Bronchial epithelial cell (primary cell): Measurements from ENCODE around the gene KRT15. TPM values are rescaled to one million over a fixed set of nuclear protein-coding genes. Genes with fewer than 3 reads are reported as not detected.
A peak's percentile ranks its signal among the peaks of the same experiment; 100 is the strongest.

Experiments
- DNase-seq: peaks from one replicate; pipeline ENCODE4 v3.0.0-alpha.2; 2010; ENCODE audit warnings: low read depth
- FAIRE-seq: peaks from 2 replicates; lab custom pipeline; 2011; peaks lifted over from hg19 to GRCh38; lab: Jason Lieb, UNC
- H3K27me3 ChIP-seq: 2 replicates; pipeline ENCODE4 v1.5.1; 2011; ENCODE audit warnings: low read length; ENCODE audit not compliant: control insufficient read depth, insufficient read depth
- H3K36me3 ChIP-seq: 2 replicates; pipeline ENCODE4 v1.5.1; 2011; ENCODE audit warnings: low read length; ENCODE audit not compliant: control insufficient read depth, insufficient read depth
- H3K4me3 ChIP-seq: 2 replicates; pipeline ENCODE4 v1.5.1; 2011; ENCODE audit warnings: mild to moderate bottlenecking, low read depth, low read length, control low read depth
- CTCF ChIP-seq: IDR thresholded peaks from 2 replicates; pipeline ENCODE4 v1.5.1; 2011; ENCODE audit warnings: mild to moderate bottlenecking, moderate library complexity, low read length, control low read depth, inconsistent platforms; ENCODE audit not compliant: insufficient read depth, severe bottlenecking
- total RNA-seq: library from RNA; depleted of rRNA; stranded (reverse); fragments of >200 nt; gene quantifications from 2 replicates; pipeline ENCODE4 v1.2.1, GENCODE V29; 2014

The KRT15 gene
- 67.9 and 71.8 TPM in 2 replicates for total RNA-seq

- FAIRE-seq (peak; percentile 62), DNase-seq (peak; percentile 92)
- TF ChIP-seq CTCF: peak; percentile 25
- Histone ChIP-seq H3K36me3 (peaks cover 22% of the 10 kb centered on the region), H3K27me3 (no peaks in the 10 kb centered on the region), H3K4me3 (peak within 1 kb of the TSS; percentile 22)
Measured at GRCh38 chr17:41518789-41519449, at the start of gene KRT15. Gene KRT15, minus strand, starts transcription at chr17:41518890. Its CDS starts 63 bp downstream, at chr17:41518827.

GRCh38 chr17:41567317-41567716 lies 48.6 kb upstream of the KRT15 start:
- no peak overlapping the region for H3K4me3 ChIP-seq
- H3K36me3 ChIP-seq: no peaks in the 10 kb centered on the region
- DNase-seq (no peak), FAIRE-seq (peak; percentile 83)
- peaks cover 9% of the 10 kb centered on the region for H3K27me3 ChIP-seq
- no peak for TF ChIP-seq CTCF

GRCh38 chr17:41565338-41565737 lies 46.6 kb upstream of the KRT15 start:
- DNase-seq: no peak
- Histone ChIP-seq H3K36me3 (no peaks in the 10 kb centered on the region), H3K27me3 (peaks cover 10% of the 10 kb centered on the region), H3K4me3 (no peak overlapping the region)
- no peak for FAIRE-seq
- TF ChIP-seq CTCF: no peak

- FAIRE-seq (peak; percentile 18), DNase-seq (no peak)
- H3K4me3 ChIP-seq: no peak overlapping the region
- TF ChIP-seq CTCF: no peak
- peaks cover 7% of the 10 kb centered on the region for H3K27me3 ChIP-seq
- no peaks in the 10 kb centered on the region for H3K36me3 ChIP-seq
Measured at GRCh38 chr17:41563607-41564170, 45.0 kb upstream of the KRT15 start.

DNA sequence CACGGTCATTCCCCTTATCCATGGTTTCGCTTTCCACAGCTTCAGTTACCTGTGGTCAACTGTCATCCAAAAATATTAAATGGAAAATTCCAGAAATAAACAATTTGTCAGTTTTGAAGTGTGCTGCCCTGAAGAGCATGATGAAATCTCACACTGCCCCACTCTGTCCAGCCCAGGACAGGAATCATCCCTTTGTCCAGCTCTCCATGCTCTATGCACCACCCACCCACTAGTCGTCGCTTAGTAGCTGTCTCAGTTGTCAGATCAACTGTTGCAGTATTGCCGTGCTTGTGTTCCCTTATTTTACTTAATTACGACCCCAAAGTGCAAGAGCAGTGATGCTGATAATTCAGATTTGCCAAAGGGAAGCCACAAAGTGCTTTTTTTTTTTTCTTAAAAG lies 42.9 kb upstream of the KRT15 start:
- Histone ChIP-seq H3K27me3 (peaks cover 5% of the 10 kb centered on the region), H3K36me3 (no peaks in the 10 kb centered on the region), H3K4me3 (no peak overlapping the region)
- DNase-seq (no peak), FAIRE-seq (no peak)
- no peak for TF ChIP-seq CTCF
